ENCODE data around the gene ISOC2.
A peak's percentile ranks its signal among the peaks of the same experiment; 100 is the strongest.

The ISOC2 gene

GRCh38 chr19:55419624-55420236, 41.7 kb downstream of the ISOC2 start:
- no peak overlapping the region for H3K4me2 ChIP-seq (ENCODE audit: low read depth, low read length, poor library complexity, severe bottlenecking)

GRCh38 chr19:55419103-55419502, 42.3 kb downstream of the ISOC2 start:
- Histone ChIP-seq H3K4me2 (ENCODE audit: low read depth, low read length, poor library complexity, severe bottlenecking) (no peak overlapping the region), H3K27me3 (ENCODE audit: insufficient read depth, low read length, poor library complexity, severe bottlenecking) (no peaks in the 10 kb centered on the region), H3K9me3 (ENCODE audit: insufficient read depth, low read depth, low read length) (no peaks in the 10 kb centered on the region), H3K4me3 (ENCODE audit: low read length, poor library complexity, severe bottlenecking) (no peak overlapping the region), H4K20me1 (ENCODE audit: insufficient read depth, low read length, poor library complexity, severe bottlenecking) (no peaks in the 10 kb centered on the region), H3F3A (ENCODE audit: low read depth) (peaks cover 4% of the 10 kb centered on the region), H2AFZ (ENCODE audit: low read length) (no peak overlapping the region), H3K9ac (ENCODE audit: low read depth, low read length, poor library complexity, severe bottlenecking) (no peak overlapping the region), H3K36me3 (ENCODE audit: insufficient read depth, low read length) (no peaks in the 10 kb centered on the region), H3K79me2 (ENCODE audit: insufficient read depth, low read length) (no peaks in the 10 kb centered on the region), H3K9me2 (replicated peaks; ENCODE audit: low read depth, low read length) (no peaks in the 10 kb centered on the region), H3K4me1 (ENCODE audit: insufficient read depth, low read length, poor library complexity, severe bottlenecking) (peaks cover 19% of the 10 kb centered on the region)
- TF ChIP-seq EZH2phosphoT487 (IDR thresholded peaks at IDR 0.05; ENCODE audit: borderline replicate concordance) (no peak), CTCF (conservative IDR thresholded peaks at IDR 0.05; ENCODE audit: low read length) (no peak)

More at GRCh38 chr19:55419624-55420236, 41.7 kb downstream of the ISOC2 start:
- Histone ChIP-seq H3K9me2 (replicated peaks; ENCODE audit: low read depth, low read length) (no peaks in the 10 kb centered on the region), H3K4me3 (ENCODE audit: low read length, poor library complexity, severe bottlenecking) (no peak overlapping the region), H3F3A (ENCODE audit: low read depth) (peaks cover 4% of the 10 kb centered on the region), H2AFZ (ENCODE audit: low read length) (no peak overlapping the region), H3K79me2 (ENCODE audit: insufficient read depth, low read length) (no peaks in the 10 kb centered on the region), H3K9ac (ENCODE audit: low read depth, low read length, poor library complexity, severe bottlenecking) (no peak overlapping the region), H3K36me3 (ENCODE audit: insufficient read depth, low read length) (no peaks in the 10 kb centered on the region), H3K9me3 (ENCODE audit: insufficient read depth, low read depth, low read length) (no peaks in the 10 kb centered on the region), H4K20me1 (ENCODE audit: insufficient read depth, low read length, poor library complexity, severe bottlenecking) (no peaks in the 10 kb centered on the region), H3K27me3 (ENCODE audit: insufficient read depth, low read length, poor library complexity, severe bottlenecking) (no peaks in the 10 kb centered on the region), H3K4me1 (ENCODE audit: insufficient read depth, low read length, poor library complexity, severe bottlenecking) (peaks cover 19% of the 10 kb centered on the region)
- TF ChIP-seq CTCF (conservative IDR thresholded peaks at IDR 0.05; ENCODE audit: low read length): no peak
- TF ChIP-seq EZH2phosphoT487 (IDR thresholded peaks at IDR 0.05; ENCODE audit: borderline replicate concordance): no peak

- no peaks in the 10 kb centered on the region for H4K20me1 ChIP-seq (ENCODE audit: insufficient read depth, low read length, poor library complexity, severe bottlenecking)
- no peaks in the 10 kb centered on the region for H3K36me3 ChIP-seq (ENCODE audit: insufficient read depth, low read length)
- H3K27me3 ChIP-seq (ENCODE audit: insufficient read depth, low read length, poor library complexity, severe bottlenecking): no peaks in the 10 kb centered on the region
- peaks cover 4% of the 10 kb centered on the region for H3F3A ChIP-seq (ENCODE audit: low read depth)
- H3K4me1 ChIP-seq (ENCODE audit: insufficient read depth, low read length, poor library complexity, severe bottlenecking): peaks cover 19% of the 10 kb centered on the region
- H3K9me2 ChIP-seq (replicated peaks; ENCODE audit: low read depth, low read length): no peaks in the 10 kb centered on the region
- no peaks in the 10 kb centered on the region for H3K79me2 ChIP-seq (ENCODE audit: insufficient read depth, low read length)
- no peak overlapping the region for H2AFZ ChIP-seq (ENCODE audit: low read length)
- H3K4me3 ChIP-seq (ENCODE audit: low read length, poor library complexity, severe bottlenecking): no peak overlapping the region
- TF ChIP-seq EZH2phosphoT487 (IDR thresholded peaks at IDR 0.05; ENCODE audit: borderline replicate concordance): no peak
- peak; percentile 84 for TF ChIP-seq CTCF (conservative IDR thresholded peaks at IDR 0.05; ENCODE audit: low read length)
- H3K4me2 ChIP-seq (ENCODE audit: low read depth, low read length, poor library complexity, severe bottlenecking): no peak overlapping the region
- H3K9me3 ChIP-seq (ENCODE audit: insufficient read depth, low read depth, low read length): no peaks in the 10 kb centered on the region
- H3K9ac ChIP-seq (ENCODE audit: low read depth, low read length, poor library complexity, severe bottlenecking): no peak overlapping the region
Observed at GRCh38 chr19:55418185-55418584, 43.3 kb downstream of the ISOC2 start.
